Spleen (tissue), 11 donors: ENCODE measurements around the gene PHF20. TPM values are rescaled to one million over a fixed set of nuclear protein-coding genes. Genes with fewer than 3 reads are reported as not detected.

Experiments
- DNase-seq: peaks from one replicate; pipeline ENCODE4 v3.0.0-alpha.2; 2020
- H3K27ac ChIP-seq, 8 donors: fragments of 200-600 bp; sonication (generic) in 7 of 8; 1 replicate in 4 of 8; 2 replicates in 4 of 8; pipeline versions ENCODE4 v1.5.0 to v1.8.0; 2016 to 2021; ENCODE audit warnings: inconsistent platforms in 4 of 8, mild to moderate bottlenecking in 4 of 8, moderate library complexity in 1 of 8
- H3K27me3 ChIP-seq, 7 donors: fragments of 200-600 bp; sonication (generic) in 6 of 7; replicated peaks in 1 of 7; 1 replicate in 4 of 7; 2 replicates in 3 of 7; pipeline versions ENCODE4 v1.5.0 to v1.8.0; 2016 to 2021; ENCODE audit warnings: inconsistent platforms in 3 of 7, mild to moderate bottlenecking in 1 of 7
- H3K36me3 ChIP-seq, 6 donors: fragments of 200-600 bp; sonication (generic) in 5 of 6; 1 replicate in 4 of 6; 2 replicates in 2 of 6; pipeline versions ENCODE4 v1.5.0 to v1.8.0; 2016 to 2021; ENCODE audit warnings: inconsistent platforms in 2 of 6
- H3K4me1 ChIP-seq, 6 donors: fragments of 200-600 bp; sonication (generic) in 5 of 6; 1 replicate in 3 of 6; 2 replicates in 3 of 6; pipeline versions ENCODE4 v1.5.0 to v1.8.0; 2016 to 2021; ENCODE audit warnings: inconsistent platforms in 3 of 6
- H3K4me3 ChIP-seq, 8 donors: fragments of 200-600 bp; sonication (generic) in 7 of 8; 1 replicate in 4 of 8; 2 replicates in 4 of 8; pipeline versions ENCODE4 v1.5.0 to v1.8.0; 2016 to 2021; ENCODE audit warnings: inconsistent platforms in 4 of 8, mild to moderate bottlenecking in 4 of 8, moderate library complexity in 2 of 8
- H3K9me3 ChIP-seq, 8 donors: fragments of 200-600 bp; sonication (generic) in 7 of 8; 1 replicate in 4 of 8; 2 replicates in 4 of 8; pipeline versions ENCODE4 v1.5.0 to v1.8.0; 2016 to 2021; ENCODE audit warnings: inconsistent platforms in 4 of 8
- CTCF ChIP-seq, 11 experiments: fragments of 200-600 bp in 7 of 11; fragments of 450-650 bp in 4 of 11; sonication (generic) in 4 of 11; IDR thresholded peaks in 8 of 11; conservative IDR thresholded peaks in 3 of 11; 1 replicate in 7 of 11; 2 replicates in 4 of 11; pipeline versions ENCODE4 v1.4.0 to v1.8.0; 2016 to 2021; ENCODE audit warnings: antibody characterized with exemption in 11 of 11, inconsistent platforms in 4 of 11, mild to moderate bottlenecking in 1 of 11
- POLR2A ChIP-seq, 3 donors: fragments of 450-650 bp; IDR thresholded peaks; one replicate each; pipeline ENCODE4 v1.5.1; 2017; ENCODE audit warnings: antibody characterized with exemption in 3 of 3, mild to moderate bottlenecking in 1 of 3
- POLR2AphosphoS5 ChIP-seq, 3 donors: sonication (generic); formaldehyde crosslinking; IDR thresholded peaks; one replicate each; pipeline ENCODE4 v1.5.1; 2017; ENCODE audit warnings: antibody characterized with exemption in 3 of 3
- WGBS, 5 donors: extraction: QIAGEN DNeasy Blood & Tissue Kit in 3 of 5; methylation state at CpG; one replicate each; pipeline versions ENCODE4 v1.1.5 to v1.1.7; 2013 to 2018; 5-methylcytosine and 5-hydroxymethylcytosine counted together
- intact Hi-C: fragments of 100-400 bp; cut with DNase I; formaldehyde crosslinking; loops from one replicate; pipeline ENCODE4 v1.15.0; 2023; ENCODE audit warnings: low total_unique reads
- polyA plus RNA-seq, 3 donors: library from polyadenylated mRNA; stranded (reverse); fragments of 200-250 nt; gene quantifications; one replicate each; pipeline ENCODE4 v1.2.1, GENCODE V29; 2013
- total RNA-seq, 7 donors: library from RNA; depleted of rRNA in 3 of 7; stranded (reverse); fragments of >200 nt in 3 of 7; fragmentation: NEBNext Ultra II Directional in 4 of 7; extraction: Animal tissue kit (Norgen Biotek cat#: 25700) in 4 of 7; gene quantifications; one replicate each; pipeline versions ENCODE4 v1.1.0 to v1.2.1, GENCODE V29; 2016 to 2021
- donor health status: healthy with polysubstance abuse.
- donor health status: DM: no; HTN: no; CAD: no; lungs with moderate emphysema.
- donor health status: DM: no; HTN: no; CAD: no.
- donor health status: Bipolar disorder and iron deficiency.
- donor health status: healthy.
- donor health status: DM: no; HTN: no; CAD: no.
- donor health status: DM: yes; HTN: yes; CAD: no.

The PHF20 gene
- total and polyA plus RNA-seq, 10 donors, result 40.0 to 89.9 (median 57.4) TPM

DNA sequence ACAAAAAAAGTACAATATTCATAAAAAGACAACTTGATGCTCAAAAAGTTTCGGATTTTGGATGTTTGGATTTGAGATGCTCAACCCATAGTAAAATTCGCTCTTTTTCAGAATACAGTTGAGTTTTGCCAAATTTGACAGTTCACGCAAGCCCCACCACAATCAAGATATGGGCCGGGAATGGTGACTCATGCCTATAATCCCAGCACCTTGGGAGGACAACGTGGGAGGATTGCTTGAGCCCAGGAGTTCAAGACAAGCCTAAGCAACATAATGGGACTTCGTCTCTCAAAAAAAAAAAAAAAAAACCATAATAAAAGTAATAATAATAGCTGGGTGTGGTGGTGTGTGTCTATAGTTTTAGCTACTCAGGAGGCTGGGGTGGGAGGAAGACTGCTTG lies 51.3 kb downstream of the PHF20 start:
- H3K9me3 ChIP-seq, result no peaks in the 10 kb centered on the region
- intact Hi-C loops, result no loop called here
- H3K27ac ChIP-seq, result no peak overlapping the region
- TF ChIP-seq POLR2A (IDR thresholded peaks at IDR 0.05) (no peak), POLR2AphosphoS5 (IDR thresholded peaks at IDR 0.05) (no peak), CTCF (IDR thresholded peaks at IDR 0.05 in 8 of 11, conservative IDR thresholded peaks at IDR 0.05 in 3 of 11) (no peak)
- peaks cover 0 to 60% (median 0%) of the 10 kb centered on the region in 6 donors for H3K36me3 ChIP-seq
- no peak overlapping the region for H3K4me3 ChIP-seq
- WGBS, 5 donors, result 93 to 97% (median 96%) methylated on average over 6 of the region's 6 CpGs
- DNase-seq, result no peak
- peaks cover 0 to 24% (median 13%) of the 10 kb centered on the region in 6 donors for H3K4me1 ChIP-seq
- no peaks in the 10 kb centered on the region for H3K27me3 ChIP-seq

GRCh38 chr20:35823937-35824336 lies 52.1 kb downstream of the PHF20 start:
- intact Hi-C loops, result no loop called here
- Histone ChIP-seq H3K27ac (no peak overlapping the region), H3K27me3 (no peaks in the 10 kb centered on the region), H3K4me1 (peaks cover 0 to 17% (median 8%) of the 10 kb centered on the region in 6 donors), H3K9me3 (no peaks in the 10 kb centered on the region), H3K4me3 (no peak overlapping the region), H3K36me3 (peaks cover 0 to 58% (median 0%) of the 10 kb centered on the region in 6 donors)
- 93 to 100% (median 97%) methylated on average over 2 of the region's 2 CpGs for WGBS, 5 donors
- no peak for DNase-seq
- TF ChIP-seq POLR2AphosphoS5 (IDR thresholded peaks at IDR 0.05), result no peak
- no peak for TF ChIP-seq POLR2A (IDR thresholded peaks at IDR 0.05)
- no peak for TF ChIP-seq CTCF (IDR thresholded peaks at IDR 0.05 in 8 of 11, conservative IDR thresholded peaks at IDR 0.05 in 3 of 11)

GRCh38 chr20:35826397-35826998 lies 54.7 kb downstream of the PHF20 start:
- H3K27me3 ChIP-seq, result no peaks in the 10 kb centered on the region
- H3K4me3 ChIP-seq, result no peak overlapping the region
- no peak for DNase-seq
- 68 to 87% (median 77%) methylated on average over 1 of the region's 1 CpG for WGBS, 5 donors
- intact Hi-C loops, result no loop called here
- TF ChIP-seq POLR2AphosphoS5 (IDR thresholded peaks at IDR 0.05), result no peak
- no peak for TF ChIP-seq POLR2A (IDR thresholded peaks at IDR 0.05)
- TF ChIP-seq CTCF (IDR thresholded peaks at IDR 0.05 in 8 of 11, conservative IDR thresholded peaks at IDR 0.05 in 3 of 11), result no peak
- peak overlapping the region in 1 of 8 donors; percentile 8 for H3K27ac ChIP-seq
- H3K9me3 ChIP-seq, result peaks cover 0 to 5% (median 0%) of the 10 kb centered on the region in 8 donors
- H3K4me1 ChIP-seq, result peaks cover 0 to 9% (median 3%) of the 10 kb centered on the region in 6 donors
- peaks cover 0 to 79% (median 0%) of the 10 kb centered on the region in 6 donors for H3K36me3 ChIP-seq

DNA sequence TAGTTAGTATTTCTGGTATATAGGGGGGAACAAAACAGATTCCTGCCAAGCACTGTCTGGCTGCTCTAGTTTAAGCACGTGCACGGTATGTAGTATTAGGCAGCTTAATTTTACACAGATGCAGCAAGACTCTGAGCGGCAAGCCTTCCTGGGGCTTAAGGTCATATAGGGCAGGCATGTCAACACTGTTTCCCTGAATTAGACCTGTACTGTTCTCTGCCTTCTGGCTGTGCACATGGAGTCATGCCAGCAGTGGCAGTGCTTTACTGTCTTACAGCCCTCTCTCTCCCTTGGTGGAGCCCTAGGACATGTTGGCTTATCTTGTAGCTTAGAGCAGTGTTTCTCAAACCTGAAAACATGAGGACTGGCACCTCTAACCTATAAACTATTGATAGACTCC lies 56.6 kb downstream of the PHF20 start:
- WGBS, 5 donors, result 85 to 94% (median 92%) methylated on average over 3 of the region's 3 CpGs
- Histone ChIP-seq H3K36me3 (peaks cover 0 to 68% (median 0%) of the 10 kb centered on the region in 6 donors), H3K9me3 (peaks cover 0 to 5% (median 0%) of the 10 kb centered on the region in 8 donors), H3K27me3 (no peaks in the 10 kb centered on the region), H3K4me1 (peaks cover 0 to 22% (median 4%) of the 10 kb centered on the region in 6 donors), H3K27ac (no peak overlapping the region), H3K4me3 (no peak overlapping the region)
- DNase-seq, result no peak
- no peak for TF ChIP-seq CTCF (IDR thresholded peaks at IDR 0.05 in 8 of 11, conservative IDR thresholded peaks at IDR 0.05 in 3 of 11)
- intact Hi-C loops, result no loop called here
